ENCODE data around the gene MGST3. TPM values are rescaled to one million over a fixed set of nuclear protein-coding genes. Genes with fewer than 3 reads are reported as not detected.
"Not testable (repeated sequence)": the region's sequence is repeated elsewhere in the genome, so short reads cannot be mapped to it uniquely, and the experiment has no call there.

The MGST3 gene
- total RNA-seq, 4 donors from 2014 or later = 202 to 257 (median 232) TPM

GRCh38 chr1:165605246-165605645, 25.8 kb upstream of the MGST3 start:
- WGBS = 86% methylated on average over 4 of the region's 4 CpGs
- Histone ChIP-seq H3K27ac (replicated peaks in 1 of 4) (no peak overlapping the region), H3K4me1 (peaks cover 0 to 6% (median 3%) of the 10 kb centered on the region in 4 donors), H3K4me3 (no peak overlapping the region), H3K9me3 (no peaks in the 10 kb centered on the region), H3K27me3 (peaks cover 0 to 6% (median 0%) of the 10 kb centered on the region in 4 donors), H3K36me3 (no peaks in the 10 kb centered on the region)
- no peak for TF ChIP-seq POLR2AphosphoS5 (IDR thresholded peaks at IDR 0.05)
- TF ChIP-seq, protein P1, sequence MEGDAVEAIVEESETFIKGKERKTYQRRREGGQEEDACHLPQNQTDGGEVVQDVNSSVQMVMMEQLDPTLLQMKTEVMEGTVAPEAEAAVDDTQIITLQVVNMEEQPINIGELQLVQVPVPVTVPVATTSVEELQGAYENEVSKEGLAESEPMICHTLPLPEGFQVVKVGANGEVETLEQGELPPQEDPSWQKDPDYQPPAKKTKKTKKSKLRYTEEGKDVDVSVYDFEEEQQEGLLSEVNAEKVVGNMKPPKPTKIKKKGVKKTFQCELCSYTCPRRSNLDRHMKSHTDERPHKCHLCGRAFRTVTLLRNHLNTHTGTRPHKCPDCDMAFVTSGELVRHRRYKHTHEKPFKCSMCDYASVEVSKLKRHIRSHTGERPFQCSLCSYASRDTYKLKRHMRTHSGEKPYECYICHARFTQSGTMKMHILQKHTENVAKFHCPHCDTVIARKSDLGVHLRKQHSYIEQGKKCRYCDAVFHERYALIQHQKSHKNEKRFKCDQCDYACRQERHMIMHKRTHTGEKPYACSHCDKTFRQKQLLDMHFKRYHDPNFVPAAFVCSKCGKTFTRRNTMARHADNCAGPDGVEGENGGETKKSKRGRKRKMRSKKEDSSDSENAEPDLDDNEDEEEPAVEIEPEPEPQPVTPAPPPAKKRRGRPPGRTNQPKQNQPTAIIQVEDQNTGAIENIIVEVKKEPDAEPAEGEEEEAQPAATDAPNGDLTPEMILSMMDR (IDR thresholded peaks at IDR 0.05) = no peak
- TF ChIP-seq POLR2A (IDR thresholded peaks at IDR 0.05; ENCODE audit: low read depth) = no peak
- no peak for TF ChIP-seq EP300 (IDR thresholded peaks at IDR 0.05)
- DNase-seq (ENCODE audit: extremely low spot score) = no peak
- intact Hi-C loops (cut with DNase I) = no loop called here

GRCh38 chr1:165606676-165607075, 24.4 kb upstream of the MGST3 start:
- H3K27me3 ChIP-seq; H3K36me3 ChIP-seq; intact Hi-C loops (cut with DNase I); DNase-seq (ENCODE audit: extremely low spot score); H3K27ac ChIP-seq (replicated peaks in 1 of 4); H3K4me3 ChIP-seq; H3K9me3 ChIP-seq; H3K4me1 ChIP-seq: not testable (repeated sequence)
- WGBS = 89% methylated on average over 10 of the region's 12 CpGs

DNA sequence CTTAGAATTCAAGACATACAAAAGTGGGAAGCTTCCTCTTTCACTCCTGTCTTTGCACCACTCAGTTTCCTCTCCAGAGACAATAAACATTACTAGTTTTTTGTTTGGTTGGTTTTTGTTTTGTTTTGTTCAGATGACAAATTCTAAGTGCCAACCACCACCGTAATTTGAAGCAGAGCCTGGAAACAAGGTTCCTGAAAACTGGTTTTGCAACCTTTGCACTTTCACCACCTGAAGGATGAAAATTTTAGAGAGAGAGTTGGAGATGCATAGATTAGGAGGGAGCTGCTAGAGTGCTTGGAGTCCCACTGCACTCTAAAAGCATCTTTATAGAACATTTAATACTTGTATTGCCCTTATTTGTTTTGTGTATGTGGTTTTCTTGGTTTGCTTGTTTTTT, 20.2 kb upstream of the MGST3 start:
- Histone ChIP-seq H3K27me3 (peaks cover 0 to 13% (median 0%) of the 10 kb centered on the region in 4 donors), H3K4me1 (no peaks in the 10 kb centered on the region), H3K9me3 (no peaks in the 10 kb centered on the region), H3K27ac (replicated peaks in 1 of 4) (no peak overlapping the region), H3K36me3 (no peaks in the 10 kb centered on the region), H3K4me3 (no peak overlapping the region)
- no peak for DNase-seq (ENCODE audit: extremely low spot score)
- TF ChIP-seq EP300 (IDR thresholded peaks at IDR 0.05) (no peak), POLR2AphosphoS5 (IDR thresholded peaks at IDR 0.05) (no peak), POLR2A (IDR thresholded peaks at IDR 0.05; ENCODE audit: low read depth) (no peak)
- TF ChIP-seq, protein P1 (IDR thresholded peaks at IDR 0.05) = no peak
- intact Hi-C loops (cut with DNase I) = no loop called here
- WGBS = 42% methylated on average over 1 of the region's 1 CpG

GRCh38 chr1:165612062-165612461, 19.0 kb upstream of the MGST3 start:
- Histone ChIP-seq H3K36me3 (no peaks in the 10 kb centered on the region), H3K4me3 (no peak overlapping the region), H3K9me3 (no peaks in the 10 kb centered on the region), H3K27ac (replicated peaks in 1 of 4) (no peak overlapping the region), H3K4me1 (no peaks in the 10 kb centered on the region), H3K27me3 (peaks cover 0 to 13% (median 0%) of the 10 kb centered on the region in 4 donors)
- intact Hi-C loops (cut with DNase I) = no loop called here
- DNase-seq (ENCODE audit: extremely low spot score) = no peak
- WGBS = 90% methylated on average over 3 of the region's 3 CpGs
- TF ChIP-seq EP300 (IDR thresholded peaks at IDR 0.05) = no peak
- no peak for TF ChIP-seq POLR2AphosphoS5 (IDR thresholded peaks at IDR 0.05)
- TF ChIP-seq, protein P1 (IDR thresholded peaks at IDR 0.05) = no peak

GRCh38 chr1:165616054-165616612, 14.9 kb upstream of the MGST3 start:
- TF ChIP-seq POLR2AphosphoS5 (IDR thresholded peaks at IDR 0.05) = no peak
- TF ChIP-seq EP300 (IDR thresholded peaks at IDR 0.05) = no peak
- TF ChIP-seq POLR2A (IDR thresholded peaks at IDR 0.05; ENCODE audit: low read depth) = no peak
- TF ChIP-seq, protein P1 (IDR thresholded peaks at IDR 0.05) = no peak
- intact Hi-C loops (cut with DNase I) = no loop called here
- WGBS = 60% methylated on average over 1 of the region's 1 CpG
- no peaks in the 10 kb centered on the region for H3K4me1 ChIP-seq
- no peaks in the 10 kb centered on the region for H3K36me3 ChIP-seq
- DNase-seq (ENCODE audit: extremely low spot score) = no peak
- no peak overlapping the region for H3K27ac ChIP-seq (replicated peaks in 1 of 4)
- H3K4me3 ChIP-seq = no peak overlapping the region
- peaks cover 0 to 7% (median 0%) of the 10 kb centered on the region in 4 donors for H3K27me3 ChIP-seq
- no peaks in the 10 kb centered on the region for H3K9me3 ChIP-seq
